B cell (primary cell): Measurements from ENCODE around the gene MARCHF7.

Source experiments
- EZH2 ChIP-seq: IDR thresholded peaks from 2 replicates; pipeline ENCODE4 v1.6.1; 2012; ENCODE audit warnings: borderline replicate concordance, low read depth, mild to moderate bottlenecking, moderate library complexity, low read length; ENCODE audit not compliant: insufficient read depth, poor library complexity, severe bottlenecking
- TF ChIP-seq, protein P1 (sequence below): fragments of 200-600 bp; IDR thresholded peaks from one replicate; pipeline ENCODE4 v1.8.0; 2022; ENCODE audit warnings: antibody characterized with exemption, mild to moderate bottlenecking

DNA sequence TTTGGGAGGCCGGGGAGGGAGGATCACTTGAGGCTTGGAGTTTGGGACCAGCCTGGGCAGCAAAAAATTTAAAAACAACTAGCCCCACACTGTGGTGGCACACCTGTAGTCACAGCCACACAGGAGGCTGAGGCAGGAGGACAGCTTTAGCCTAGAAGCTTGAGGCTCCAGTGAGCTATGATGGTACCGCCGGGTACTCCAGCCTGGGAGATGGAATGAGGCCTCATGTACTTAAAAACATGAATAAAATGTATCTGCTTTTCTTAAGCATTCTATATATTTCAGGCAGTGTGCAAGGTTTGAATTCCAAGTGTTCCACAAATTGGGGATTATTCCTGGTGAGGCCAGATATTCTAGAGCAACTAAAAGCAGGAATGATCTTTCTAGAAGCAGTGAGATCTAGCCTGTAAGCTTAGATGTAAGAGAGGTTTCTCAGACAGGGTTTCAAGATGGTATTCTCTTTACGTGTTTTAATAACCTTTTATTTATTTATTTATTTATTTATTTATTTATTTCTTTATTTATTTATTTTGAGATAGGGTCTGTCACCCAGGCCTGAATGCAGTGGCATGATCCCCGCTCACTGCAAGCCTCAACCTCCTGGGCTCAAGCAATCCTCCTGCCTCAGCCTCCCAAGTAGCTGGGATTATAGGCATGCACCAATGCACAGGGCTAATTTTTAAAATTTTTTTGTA, 4.1 kb upstream of the MARCHF7 start:
- TF ChIP-seq, protein P1, sequence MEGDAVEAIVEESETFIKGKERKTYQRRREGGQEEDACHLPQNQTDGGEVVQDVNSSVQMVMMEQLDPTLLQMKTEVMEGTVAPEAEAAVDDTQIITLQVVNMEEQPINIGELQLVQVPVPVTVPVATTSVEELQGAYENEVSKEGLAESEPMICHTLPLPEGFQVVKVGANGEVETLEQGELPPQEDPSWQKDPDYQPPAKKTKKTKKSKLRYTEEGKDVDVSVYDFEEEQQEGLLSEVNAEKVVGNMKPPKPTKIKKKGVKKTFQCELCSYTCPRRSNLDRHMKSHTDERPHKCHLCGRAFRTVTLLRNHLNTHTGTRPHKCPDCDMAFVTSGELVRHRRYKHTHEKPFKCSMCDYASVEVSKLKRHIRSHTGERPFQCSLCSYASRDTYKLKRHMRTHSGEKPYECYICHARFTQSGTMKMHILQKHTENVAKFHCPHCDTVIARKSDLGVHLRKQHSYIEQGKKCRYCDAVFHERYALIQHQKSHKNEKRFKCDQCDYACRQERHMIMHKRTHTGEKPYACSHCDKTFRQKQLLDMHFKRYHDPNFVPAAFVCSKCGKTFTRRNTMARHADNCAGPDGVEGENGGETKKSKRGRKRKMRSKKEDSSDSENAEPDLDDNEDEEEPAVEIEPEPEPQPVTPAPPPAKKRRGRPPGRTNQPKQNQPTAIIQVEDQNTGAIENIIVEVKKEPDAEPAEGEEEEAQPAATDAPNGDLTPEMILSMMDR: no peak
- no peak for TF ChIP-seq EZH2
